B cell (primary cell): ENCODE results near the gene TYSND1. TPM values are rescaled to one million over a fixed set of nuclear protein-coding genes. Genes with fewer than 3 reads are reported as not detected.
A peak's percentile ranks its signal among the peaks of the same experiment; 100 is the strongest.

Source experiments
- ATAC-seq: fragments of 200-7000 bp; cut with Tn5 transposase; one replicate; pipeline ENCODE4 v1.10.0; 2021; ENCODE audit warnings: low read depth, mild to moderate bottlenecking, moderate number of reproducible peaks, moderate library complexity
- CTCF ChIA-PET: fragments of 350-600 bp; sonication (Branson Sonifier 250); formaldehyde crosslinking; loops from one replicate; lab custom pipeline; 2021; ENCODE audit warnings: antibody characterized with exemption, inconsistent platforms; lab: Charles Lee
- POLR2A ChIA-PET: fragments of 350-600 bp; sonication (Branson Sonifier 250); formaldehyde crosslinking; loops from one replicate; lab custom pipeline; 2021; ENCODE audit warnings: antibody characterized with exemption; lab: Charles Lee
- DNase-seq: peaks from one replicate; pipeline ENCODE4 v3.0.0; 2013
- H2AFZ ChIP-seq: 2 replicates; pipeline ENCODE4 v1.6.1; 2012; ENCODE audit warnings: mild to moderate bottlenecking, low read depth, low read length; ENCODE audit not compliant: insufficient read depth, poor library complexity, severe bottlenecking
- H3K27ac ChIP-seq, 2 donors: 1 replicate in 1 of 2; 2 replicates in 1 of 2; pipeline ENCODE4 v1.5.1; 2012 to 2013; ENCODE audit warnings: low read length in 2 of 2, mild to moderate bottlenecking in 2 of 2, moderate library complexity in 1 of 2
- H3K27me3 ChIP-seq, 4 experiments: fragments of 200-600 bp in 1 of 4; sonication (generic) in 1 of 4; replicated peaks in 1 of 4; 1 replicate in 2 of 4; 2 replicates in 2 of 4; pipeline versions ENCODE4 v1.6.1 to v1.7.0; 2013 to 2016; ENCODE audit warnings: low read length in 3 of 4, mild to moderate bottlenecking in 2 of 4, mixed read lengths in 1 of 4, moderate library complexity in 1 of 4; ENCODE audit not compliant: insufficient read depth in 4 of 4, control insufficient read depth in 3 of 4; ENCODE audit errors: control extremely low read depth in 1 of 4
- H3K36me3 ChIP-seq, 2 experiments: replicated peaks in 1 of 2; 1 replicate in 1 of 2; 2 replicates in 1 of 2; pipeline versions ENCODE4 v1.6.1 to v1.7.1; 2013; ENCODE audit warnings: low read length in 1 of 2; ENCODE audit not compliant: insufficient read depth in 2 of 2, control insufficient read depth in 1 of 2; ENCODE audit errors: control extremely low read depth in 1 of 2, extremely low read depth in 1 of 2
- H3K4me1 ChIP-seq, 2 donors: fragments of 200-600 bp in 1 of 2; sonication (generic) in 1 of 2; 1 replicate in 1 of 2; 2 replicates in 1 of 2; pipeline versions ENCODE4 v1.5.1 to v1.6.1; 2013 to 2017; ENCODE audit warnings: low read length in 2 of 2; ENCODE audit not compliant: control insufficient read depth in 2 of 2, insufficient read depth in 2 of 2
- H3K4me2 ChIP-seq: replicated peaks from 2 replicates; pipeline ENCODE3; 2012; ENCODE audit warnings: mild to moderate bottlenecking, low read depth, low read length; ENCODE audit not compliant: poor library complexity, severe bottlenecking
- H3K4me3 ChIP-seq, 5 experiments: fragments of 200-600 bp in 1 of 5; sonication (generic) in 1 of 5; 1 replicate in 3 of 5; 2 replicates in 2 of 5; pipeline versions ENCODE4 v1.5.1 to v1.7.0; 2011 to 2016; ENCODE audit warnings: low read length in 4 of 5, mild to moderate bottlenecking in 4 of 5, low read depth in 2 of 5, control low read depth in 1 of 5, moderate library complexity in 1 of 5; ENCODE audit not compliant: insufficient read depth in 1 of 5; ENCODE audit errors: control extremely low read depth in 1 of 5, extremely low read depth in 1 of 5
- H3K79me2 ChIP-seq: fragments of 200-600 bp; sonication (generic); one replicate; pipeline ENCODE4 v1.6.0; 2016; ENCODE audit warnings: low read length; ENCODE audit not compliant: control insufficient read depth, insufficient read depth
- H3K9ac ChIP-seq: fragments of 200-600 bp; sonication (generic); 2 replicates; pipeline ENCODE4 v1.6.1; 2017; ENCODE audit warnings: mild to moderate bottlenecking, low read length, moderate library complexity
- H3K9me3 ChIP-seq, 3 donors: one replicate each; pipeline versions ENCODE4 v1.6.1 to v1.7.1; 2013; ENCODE audit warnings: low read length in 2 of 3; ENCODE audit not compliant: control insufficient read depth in 2 of 3, insufficient read depth in 1 of 3; ENCODE audit errors: control extremely low read depth in 1 of 3
- H4K20me1 ChIP-seq: 2 replicates; pipeline ENCODE4 v1.6.0; 2012; ENCODE audit warnings: mild to moderate bottlenecking, low read length; ENCODE audit not compliant: insufficient read depth, control insufficient read depth, poor library complexity, severe bottlenecking
- H3K27ac Mint-ChIP-seq: one replicate; pipeline ENCODE4 v1.8.0; 2021; ENCODE audit warnings: mixed read lengths
- H3K27me3 Mint-ChIP-seq: one replicate; pipeline ENCODE4 v1.8.0; 2021; ENCODE audit warnings: mixed read lengths
- H3K4me1 Mint-ChIP-seq: one replicate; pipeline ENCODE4 v1.8.0; 2021; ENCODE audit warnings: mixed read lengths
- H3K4me3 Mint-ChIP-seq: one replicate; pipeline ENCODE4 v1.8.0; 2021; ENCODE audit warnings: mixed read lengths
- H3K9me3 Mint-ChIP-seq: one replicate; pipeline ENCODE4 v1.8.0; 2022; ENCODE audit warnings: mixed read lengths; ENCODE audit not compliant: insufficient read depth
- EZH2 ChIP-seq: IDR thresholded peaks from 2 replicates; pipeline ENCODE4 v1.6.1; 2012; ENCODE audit warnings: borderline replicate concordance, low read depth, mild to moderate bottlenecking, moderate library complexity, low read length; ENCODE audit not compliant: insufficient read depth, poor library complexity, severe bottlenecking
- WGBS: methylation state at CpG from one replicate; pipeline ENCODE4 v1.1.5; 2013; ENCODE audit warnings: missing lambda C conversion rate; ENCODE audit not compliant: insufficient coverage; 5-methylcytosine and 5-hydroxymethylcytosine counted together
- intact Hi-C: fragments of 100-400 bp; cut with micrococcal nuclease; formaldehyde crosslinking; loops from one replicate; pipeline ENCODE4 v1.10.0; 2022
- polyA minus RNA-seq: library from RNA; depleted of rRNA, polyadenylated mRNA; stranded (reverse); fragments of >200 nt; gene quantifications from 2 replicates; pipeline ENCODE4 v1.2.3, GENCODE V29; 2012
- polyA plus RNA-seq: library from polyadenylated mRNA; depleted of rRNA; stranded (reverse); fragments of >200 nt; gene quantifications from 2 replicates; pipeline ENCODE4 v1.2.3, GENCODE V29; 2012
- total RNA-seq, 2 donors: library from RNA; stranded (reverse); fragments of 120-200 nt in 1 of 2; gene quantifications; 1 replicate in 1 of 2; 2 replicates in 1 of 2; pipeline versions ENCODE4 v1.2.3 to v1.2.4, GENCODE V29; 2013 to 2022
- TF ChIP-seq, protein P1 (sequence below): fragments of 200-600 bp; IDR thresholded peaks from one replicate; pipeline ENCODE4 v1.8.0; 2022; ENCODE audit warnings: antibody characterized with exemption, mild to moderate bottlenecking

The TYSND1 gene, protein sequence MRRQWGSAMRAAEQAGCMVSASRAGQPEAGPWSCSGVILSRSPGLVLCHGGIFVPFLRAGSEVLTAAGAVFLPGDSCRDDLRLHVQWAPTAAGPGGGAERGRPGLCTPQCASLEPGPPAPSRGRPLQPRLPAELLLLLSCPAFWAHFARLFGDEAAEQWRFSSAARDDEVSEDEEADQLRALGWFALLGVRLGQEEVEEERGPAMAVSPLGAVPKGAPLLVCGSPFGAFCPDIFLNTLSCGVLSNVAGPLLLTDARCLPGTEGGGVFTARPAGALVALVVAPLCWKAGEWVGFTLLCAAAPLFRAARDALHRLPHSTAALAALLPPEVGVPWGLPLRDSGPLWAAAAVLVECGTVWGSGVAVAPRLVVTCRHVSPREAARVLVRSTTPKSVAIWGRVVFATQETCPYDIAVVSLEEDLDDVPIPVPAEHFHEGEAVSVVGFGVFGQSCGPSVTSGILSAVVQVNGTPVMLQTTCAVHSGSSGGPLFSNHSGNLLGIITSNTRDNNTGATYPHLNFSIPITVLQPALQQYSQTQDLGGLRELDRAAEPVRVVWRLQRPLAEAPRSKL
- total RNA-seq, result 34.1 and 34.7 TPM in 2 replicates
- total RNA-seq (2013), result 20.6 TPM
- polyA plus RNA-seq, result 25.8 and 28.0 TPM in 2 replicates
- polyA minus RNA-seq, result 24.1 and 28.4 TPM in 2 replicates

DNA sequence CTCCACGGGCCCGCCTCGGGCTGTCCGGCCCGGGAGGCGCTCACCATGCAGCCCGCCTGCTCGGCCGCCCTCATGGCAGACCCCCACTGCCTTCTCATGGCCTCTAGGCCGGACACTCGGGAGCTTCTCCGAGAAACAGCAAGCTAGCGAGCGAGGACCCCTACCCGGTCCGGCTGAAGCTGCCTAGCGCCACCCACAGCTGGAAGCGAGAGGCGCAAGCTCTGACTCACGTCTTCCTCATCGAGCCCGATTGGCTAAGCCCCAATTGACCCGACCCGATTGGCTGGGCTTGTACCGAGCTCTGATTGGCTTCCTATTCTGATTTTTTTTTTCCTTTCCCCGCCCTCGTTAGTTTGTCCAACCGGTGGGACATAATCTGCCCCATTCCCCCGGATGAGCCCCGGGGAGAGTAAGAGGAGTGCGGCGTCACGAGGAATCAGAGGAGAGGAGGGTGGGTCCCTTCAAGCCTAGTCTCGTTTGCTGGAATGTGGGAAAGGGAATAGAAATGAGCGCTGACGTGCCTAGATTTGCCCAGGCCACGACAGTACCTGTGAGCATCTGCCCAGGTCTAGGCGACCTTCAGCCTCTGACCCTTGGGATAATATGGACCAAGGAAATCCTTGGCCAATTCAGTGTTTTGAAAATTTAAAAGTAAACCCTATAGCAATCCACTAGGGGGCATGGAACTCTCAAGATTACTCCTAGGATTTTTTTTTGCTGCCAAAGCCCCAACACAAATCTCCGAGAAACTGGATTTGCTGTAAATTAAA is at the start of gene TYSND1:
TSS of gene TYSND1 (minus strand) at position 212 of the 770 bp plus-strand sequence. CDS start at position 98, 114 bp downstream.
- Histone ChIP-seq H3K27me3 (no peaks in the 10 kb centered on the region), H3K36me3 (peaks cover 0 to 25% of the 10 kb centered on the region in 2 experiments), H3K79me2 (peaks cover 42% of the 10 kb centered on the region), H3K4me3 (peak within 1 kb of the TSS; percentile 53 to 91 (median 81)), H3K9me3 (no peaks in the 10 kb centered on the region), H4K20me1 (peaks cover 28% of the 10 kb centered on the region), H2AFZ (peak within 1 kb of the TSS; percentile 91), H3K27ac (peak within 1 kb of the TSS; percentile 84 to 93), H3K4me2 (peak within 1 kb of the TSS; percentile 89), H3K9ac (peak within 1 kb of the TSS; percentile 78), H3K4me1 (peaks cover 14 to 22% of the 10 kb centered on the region in 2 donors)
- no peak for TF ChIP-seq EZH2
- TF ChIP-seq, protein P1, sequence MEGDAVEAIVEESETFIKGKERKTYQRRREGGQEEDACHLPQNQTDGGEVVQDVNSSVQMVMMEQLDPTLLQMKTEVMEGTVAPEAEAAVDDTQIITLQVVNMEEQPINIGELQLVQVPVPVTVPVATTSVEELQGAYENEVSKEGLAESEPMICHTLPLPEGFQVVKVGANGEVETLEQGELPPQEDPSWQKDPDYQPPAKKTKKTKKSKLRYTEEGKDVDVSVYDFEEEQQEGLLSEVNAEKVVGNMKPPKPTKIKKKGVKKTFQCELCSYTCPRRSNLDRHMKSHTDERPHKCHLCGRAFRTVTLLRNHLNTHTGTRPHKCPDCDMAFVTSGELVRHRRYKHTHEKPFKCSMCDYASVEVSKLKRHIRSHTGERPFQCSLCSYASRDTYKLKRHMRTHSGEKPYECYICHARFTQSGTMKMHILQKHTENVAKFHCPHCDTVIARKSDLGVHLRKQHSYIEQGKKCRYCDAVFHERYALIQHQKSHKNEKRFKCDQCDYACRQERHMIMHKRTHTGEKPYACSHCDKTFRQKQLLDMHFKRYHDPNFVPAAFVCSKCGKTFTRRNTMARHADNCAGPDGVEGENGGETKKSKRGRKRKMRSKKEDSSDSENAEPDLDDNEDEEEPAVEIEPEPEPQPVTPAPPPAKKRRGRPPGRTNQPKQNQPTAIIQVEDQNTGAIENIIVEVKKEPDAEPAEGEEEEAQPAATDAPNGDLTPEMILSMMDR, result peak; percentile 76
- POLR2A ChIA-PET, result interaction anchor here (0.6 to 2.8 kb wide), 6 partner anchors 14 to 242 kb away, joined by 3 to 35 read pairs (median 6); partner anchors contain the start of gene SAR1A
- CTCF ChIA-PET, result interaction anchor here (0.6 to 6.4 kb wide), 23 partner anchors 9 to 654 kb away, joined by 3 to 131 read pairs (median 5); partner anchors contain the start of genes EIF4EBP2, PPA1 and SAR1A
- Mint-ChIP-seq H3K9me3 (no peaks in the 10 kb centered on the region), H3K27ac (peak within 1 kb of the TSS; percentile 97), H3K4me3 (peak within 1 kb of the TSS; percentile 96), H3K4me1 (peaks cover 37% of the 10 kb centered on the region), H3K27me3 (no peaks in the 10 kb centered on the region)
- peak; percentile 84 for ATAC-seq
- 1% methylated on average over 33 of the region's 39 CpGs for WGBS
- intact Hi-C loops, result loop anchor here (1.0 to 10.0 kb wide), 11 partner anchors 24 to 1814 kb away; partner anchors contain the start of genes EIF4EBP2, HNRNPH3, PBLD and PPA1
- peak; percentile 93 for DNase-seq
